Kidney (tissue), 14 donors: ENCODE results near the gene SFSWAP. TPM values are rescaled to one million over a fixed set of nuclear protein-coding genes. Genes with fewer than 3 reads are reported as not detected.

Experiments used
- DNase-seq, 5 donors: peaks; one replicate each; pipeline ENCODE4 v3.0.0-alpha.2; 2013 to 2020
- FAIRE-seq: peaks from 2 replicates; lab custom pipeline; 2012; peaks lifted over from hg19 to GRCh38; lab: Jason Lieb, UNC
- H3K27ac ChIP-seq, 2 donors: one replicate each; pipeline ENCODE4 v1.7.0; 2013; ENCODE audit warnings: low read depth in 2 of 2, low read length in 2 of 2, inconsistent platforms in 1 of 2
- H3K27me3 ChIP-seq: one replicate; pipeline ENCODE4 v1.7.1; 2013; ENCODE audit warnings: low read length, inconsistent platforms; ENCODE audit not compliant: control insufficient read depth, insufficient read depth
- H3K36me3 ChIP-seq, 3 donors: one replicate each; pipeline versions ENCODE4 v1.7.0 to v1.7.1; 2013; ENCODE audit warnings: low read length in 3 of 3, control low read depth in 1 of 3, inconsistent platforms in 1 of 3; ENCODE audit not compliant: insufficient read depth in 3 of 3, control insufficient read depth in 2 of 3
- H3K4me1 ChIP-seq, 3 donors: one replicate each; pipeline versions ENCODE4 v1.7.0 to v1.7.1; 2013; ENCODE audit warnings: low read length in 3 of 3, inconsistent platforms in 1 of 3, low read depth in 1 of 3; ENCODE audit not compliant: control insufficient read depth in 2 of 3, insufficient read depth in 2 of 3
- H3K4me3 ChIP-seq, 3 donors: one replicate each; pipeline versions ENCODE4 v1.7.0 to v1.8.1; 2013; ENCODE audit warnings: low read length in 3 of 3, control low read depth in 1 of 3, inconsistent platforms in 1 of 3
- H3K9ac ChIP-seq, 3 donors: one replicate each; pipeline versions ENCODE4 v1.7.0 to v1.7.1; 2013; ENCODE audit warnings: low read length in 3 of 3, control low read depth in 1 of 3, inconsistent platforms in 1 of 3
- H3K9me3 ChIP-seq, 3 donors: one replicate each; pipeline versions ENCODE4 v1.7.0 to v1.7.1; 2013; ENCODE audit warnings: low read length in 3 of 3, control low read depth in 1 of 3, inconsistent platforms in 1 of 3; ENCODE audit not compliant: control insufficient read depth in 2 of 3, insufficient read depth in 1 of 3
- intact Hi-C: fragments of 100-400 bp; cut with DNase I; formaldehyde crosslinking; loops from one replicate; pipeline ENCODE4 v1.11.1; 2022
- polyA plus RNA-seq: library from polyadenylated mRNA; stranded (reverse); fragments of 350-450 nt; fragmentation: Illumina TruSeq; extraction: RNeasy Lipid Tissue Mini Kit (QIAGEN cat#74804); gene quantifications from one replicate; pipeline ENCODE4 v1.2.3, GENCODE V29; 2014; ENCODE audit warnings: low read depth, low replicate concordance; ENCODE audit not compliant: insufficient read depth
- total RNA-seq: library from RNA; stranded (reverse); fragmentation: NEBNext Ultra II Directional; extraction: Animal tissue kit (Norgen Biotek cat#: 25700); gene quantifications from one replicate; pipeline ENCODE4 v1.2.1, GENCODE V29; 2021
- TF ChIP-seq, protein P1 (sequence below): IDR thresholded peaks from 3 replicates; pipeline ENCODE4 v1.5.1; 2012; ENCODE audit warnings: mild to moderate bottlenecking, moderate library complexity, borderline replicate concordance; ENCODE audit not compliant: insufficient read depth; ENCODE audit errors: extremely low read depth
- donor health status: control.
- donor health status: control.
- donor health status: control.
- donor health status: control.
- donor health status: control.
- donor health status: DM: yes; HTN: yes; CAD: no.
- donor health status: Normal renal cell carcinoma (clear cell type).

The SFSWAP gene
- total and polyA plus RNA-seq, 2 donors from 2014 or later: 13.9 to 46.2 TPM

DNA sequence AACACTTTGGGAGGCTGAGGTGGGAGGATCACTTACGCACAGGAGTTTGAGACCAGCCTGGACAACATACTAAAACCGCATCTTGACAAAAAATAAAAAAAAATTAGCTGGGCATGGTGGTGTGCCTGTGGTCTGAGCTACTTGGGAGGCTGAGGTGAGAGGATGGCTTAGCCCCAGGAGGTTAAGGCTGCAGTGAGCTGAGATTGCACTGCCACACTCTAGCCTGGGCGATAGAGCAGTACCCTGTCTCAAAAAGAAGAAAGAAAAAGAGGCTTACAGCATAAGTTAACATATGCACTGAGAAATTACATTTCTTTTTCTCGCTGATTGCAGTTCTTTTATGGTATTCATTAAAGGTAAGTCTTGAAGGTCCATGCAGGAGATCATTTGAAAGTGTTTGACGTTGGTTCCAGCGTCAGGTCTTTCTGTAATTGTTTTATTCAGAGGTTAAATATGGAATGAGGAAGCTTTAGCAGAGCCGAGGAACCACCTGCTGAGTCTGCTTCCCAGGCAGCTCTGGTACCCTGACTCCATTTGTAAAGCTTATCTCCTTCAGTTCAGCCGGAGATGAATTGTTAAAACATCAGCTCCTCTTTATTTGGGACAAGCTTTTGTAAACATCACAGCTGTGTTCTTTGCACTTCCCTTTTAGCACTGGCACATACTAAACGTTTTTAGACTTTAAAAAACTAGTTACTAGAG lies 18.5 kb downstream of the SFSWAP start:
- DNase-seq (no peak), FAIRE-seq (no peak)
- intact Hi-C loops: no loop called here
- no peak overlapping the region for H3K27ac ChIP-seq
- no peaks in the 10 kb centered on the region for H3K9me3 ChIP-seq
- no peaks in the 10 kb centered on the region for H3K27me3 ChIP-seq
- no peak overlapping the region for H3K4me3 ChIP-seq
- no peak overlapping the region for H3K9ac ChIP-seq
- H3K36me3 ChIP-seq: peaks cover 12 to 59% (median 55%) of the 10 kb centered on the region in 3 donors
- TF ChIP-seq, protein P1, sequence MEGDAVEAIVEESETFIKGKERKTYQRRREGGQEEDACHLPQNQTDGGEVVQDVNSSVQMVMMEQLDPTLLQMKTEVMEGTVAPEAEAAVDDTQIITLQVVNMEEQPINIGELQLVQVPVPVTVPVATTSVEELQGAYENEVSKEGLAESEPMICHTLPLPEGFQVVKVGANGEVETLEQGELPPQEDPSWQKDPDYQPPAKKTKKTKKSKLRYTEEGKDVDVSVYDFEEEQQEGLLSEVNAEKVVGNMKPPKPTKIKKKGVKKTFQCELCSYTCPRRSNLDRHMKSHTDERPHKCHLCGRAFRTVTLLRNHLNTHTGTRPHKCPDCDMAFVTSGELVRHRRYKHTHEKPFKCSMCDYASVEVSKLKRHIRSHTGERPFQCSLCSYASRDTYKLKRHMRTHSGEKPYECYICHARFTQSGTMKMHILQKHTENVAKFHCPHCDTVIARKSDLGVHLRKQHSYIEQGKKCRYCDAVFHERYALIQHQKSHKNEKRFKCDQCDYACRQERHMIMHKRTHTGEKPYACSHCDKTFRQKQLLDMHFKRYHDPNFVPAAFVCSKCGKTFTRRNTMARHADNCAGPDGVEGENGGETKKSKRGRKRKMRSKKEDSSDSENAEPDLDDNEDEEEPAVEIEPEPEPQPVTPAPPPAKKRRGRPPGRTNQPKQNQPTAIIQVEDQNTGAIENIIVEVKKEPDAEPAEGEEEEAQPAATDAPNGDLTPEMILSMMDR: no peak
- no peaks in the 10 kb centered on the region for H3K4me1 ChIP-seq

GRCh38 chr12:131732996-131733615 lies 22.2 kb downstream of the SFSWAP start:
- peaks cover 5 to 55% (median 53%) of the 10 kb centered on the region in 3 donors for H3K36me3 ChIP-seq
- H3K4me3 ChIP-seq: no peak overlapping the region
- H3K27ac ChIP-seq: no peak overlapping the region
- DNase-seq: no peak
- H3K9me3 ChIP-seq: no peaks in the 10 kb centered on the region
- intact Hi-C loops: no loop called here
- TF ChIP-seq, protein P1: no peak
- H3K9ac ChIP-seq: no peak overlapping the region
- H3K4me1 ChIP-seq: no peaks in the 10 kb centered on the region
- H3K27me3 ChIP-seq: no peaks in the 10 kb centered on the region
- FAIRE-seq: no peak

DNA sequence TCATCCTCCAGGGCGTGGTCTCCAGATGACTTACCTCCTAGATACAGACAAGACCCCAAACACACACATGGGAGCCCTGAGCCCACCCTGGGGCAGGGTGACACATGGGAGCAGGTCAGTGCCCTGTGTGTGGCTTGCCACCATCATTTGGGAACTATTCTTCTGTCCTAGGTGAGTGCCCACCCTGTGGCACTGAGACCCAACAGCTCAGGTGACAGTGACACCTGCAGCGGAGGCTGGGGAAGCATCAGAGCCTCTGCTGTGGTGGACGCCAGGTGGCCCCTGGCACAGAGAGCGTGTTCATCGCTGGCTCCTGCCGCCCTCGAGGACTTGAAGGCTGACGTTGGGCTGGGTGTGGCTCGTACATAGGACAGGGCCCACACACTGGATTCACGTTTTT lies 23.0 kb downstream of the SFSWAP start:
- Histone ChIP-seq H3K4me3 (no peak overlapping the region), H3K4me1 (no peaks in the 10 kb centered on the region), H3K36me3 (peaks cover 2 to 48% (median 45%) of the 10 kb centered on the region in 3 donors), H3K27ac (no peak overlapping the region), H3K27me3 (no peaks in the 10 kb centered on the region), H3K9ac (no peak overlapping the region), H3K9me3 (no peaks in the 10 kb centered on the region)
- FAIRE-seq: no peak
- no peak for DNase-seq
- TF ChIP-seq, protein P1: no peak
- intact Hi-C loops: no loop called here
